HepG2 (cell line): ENCODE data around the gene PSMC3IP. TPM values are rescaled to one million over a fixed set of nuclear protein-coding genes. Genes with fewer than 3 reads are reported as not detected.
A peak's percentile ranks its signal among the peaks of the same experiment; 100 is the strongest.

ENCODE experiments used
- ATF7 ChIP-seq, 2 experiments: fragments of 450-650 bp in 1 of 2; sonication (generic) in 1 of 2; formaldehyde crosslinking in 1 of 2; IDR thresholded peaks; 2 replicates each; pipeline versions ENCODE4 v1.4.0 to v1.6.1; 2016 to 2020; ENCODE audit warnings: antibody characterized with exemption in 1 of 2, mild to moderate bottlenecking in 1 of 2, missing genetic modification reagents in 1 of 2
- DBP ChIP-seq: sonication (generic); formaldehyde crosslinking; IDR thresholded peaks from 2 replicates; pipeline ENCODE4 v1.4.0; 2020; ENCODE audit warnings: missing genetic modification reagents; ENCODE audit errors: not compliant biosample characterization
- GLI4 ChIP-seq: sonication (generic); formaldehyde crosslinking; IDR thresholded peaks from 2 replicates; pipeline ENCODE4 v1.5.1; 2020; ENCODE audit warnings: missing genetic modification reagents, mild to moderate bottlenecking, moderate library complexity, borderline replicate concordance
- HMGA1 ChIP-seq: sonication (generic); formaldehyde crosslinking; conservative IDR thresholded peaks from 2 replicates; pipeline ENCODE4 v1.4.0; 2020; ENCODE audit warnings: missing genetic modification reagents
- NR2F6 ChIP-seq, 2 experiments: IDR thresholded peaks; 2 replicates each; pipeline ENCODE4 v1.6.1; 2016; ENCODE audit warnings: antibody characterized with exemption in 1 of 2, mild to moderate bottlenecking in 1 of 2
- YEATS2 ChIP-seq: sonication (generic); formaldehyde crosslinking; IDR thresholded peaks from 2 replicates; pipeline ENCODE4 v1.4.0; 2020; ENCODE audit warnings: missing genetic modification reagents, borderline replicate concordance
- ZBTB7B ChIP-seq: sonication (generic); formaldehyde crosslinking; IDR thresholded peaks from 2 replicates; pipeline ENCODE4 v1.4.0; 2020; ENCODE audit warnings: missing genetic modification reagents
- ZFY ChIP-seq: sonication (generic); formaldehyde crosslinking; IDR thresholded peaks from 2 replicates; pipeline ENCODE4 v1.4.0; 2020; ENCODE audit warnings: missing genetic modification reagents
- ZNF256 ChIP-seq: sonication (generic); formaldehyde crosslinking; conservative IDR thresholded peaks from 2 replicates; pipeline ENCODE4 v1.4.0; 2020; ENCODE audit warnings: missing genetic modification reagents
- ZNF503 ChIP-seq: sonication (generic); formaldehyde crosslinking; IDR thresholded peaks from 2 replicates; pipeline ENCODE4 v1.4.0; 2020; ENCODE audit warnings: missing genetic modification reagents
- ZNF562 ChIP-seq: sonication (generic); formaldehyde crosslinking; IDR thresholded peaks from 2 replicates; pipeline ENCODE4 v1.8.0; 2022; ENCODE audit warnings: missing genetic modification reagents, borderline replicate concordance
- ZNF687 ChIP-seq: sonication (generic); formaldehyde crosslinking; IDR thresholded peaks from 2 replicates; pipeline ENCODE4 v1.5.1; 2020; ENCODE audit warnings: mild to moderate bottlenecking, missing genetic modification reagents, moderate library complexity
- ZNF792 ChIP-seq: IDR thresholded peaks from 2 replicates; pipeline ENCODE4 v1.6.1; 2016
- ZNF800 ChIP-seq: sonication (generic); formaldehyde crosslinking; IDR thresholded peaks from 2 replicates; pipeline ENCODE4 v1.4.0; 2020; ENCODE audit warnings: missing genetic modification reagents
- ZUFSP ChIP-seq: sonication (generic); formaldehyde crosslinking; IDR thresholded peaks from 2 replicates; pipeline ENCODE4 v1.9.0; 2021; ENCODE audit warnings: missing genetic modification reagents, mild to moderate bottlenecking, borderline replicate concordance
- polyA plus RNA-seq, 8 experiments: library from polyadenylated mRNA; depleted of rRNA in 3 of 8; stranded (reverse) in 7 of 8; unstranded in 1 of 8; fragments of >200 nt; fragmentation: Illumina TruSeq in 4 of 8; extraction: Trizol in 4 of 8; gene quantifications; 2 replicates each; pipeline versions ENCODE4 v1.2.1 to v1.2.3, GENCODE V29; 2011 to 2016; ENCODE audit warnings: low read depth in 4 of 8, missing spikeins in 1 of 8, mixed read lengths in 1 of 8; ENCODE audit not compliant: insufficient read depth in 1 of 8
- total RNA-seq, 5 experiments: library from RNA; depleted of rRNA; stranded (reverse); fragments of >200 nt; fragmentation: Illumina TruSeq; extraction: Trizol; gene quantifications; 2 replicates each; pipeline ENCODE4 v1.2.3, GENCODE V29; 2016; ENCODE audit warnings: low read depth in 1 of 5

Gene PSMC3IP
- total and polyA plus RNA-seq, 2 of the 13 experiments (the other 11 are each of a cell fraction or from before 2014, with no cell fraction given), result 6.5 to 22.4 TPM

GRCh38 chr17:42531455-42532354, 45.8 kb downstream of the PSMC3IP start (continued):
- 0 out of 2 replicates have a peak, but pooled peaks have one; percentile 40 for TF ChIP-seq ZNF503 (CRISPR knock-in tag)
- peak; percentile 52 for TF ChIP-seq DBP (CRISPR knock-in tag)
- no peak for TF ChIP-seq ZNF792 (CRISPR knock-in tag)
- 0 out of 2 replicates have a peak, but pooled peaks have one; percentile 11 for TF ChIP-seq YEATS2 (CRISPR knock-in tag)
- no peak for TF ChIP-seq ZUFSP
- 0 out of 2 replicates have a peak, but pooled peaks have one; percentile 33 for TF ChIP-seq GLI4 (CRISPR knock-in tag)
- TF ChIP-seq ZBTB7B, result peak; percentile 27; the same call in 1 of the 2 replicates
- peak; percentile 61; the same call in 1 of the 2 replicates for TF ChIP-seq ZFY (CRISPR knock-in tag)
- TF ChIP-seq ZNF256, result no peak
- TF ChIP-seq ZNF562 (CRISPR knock-in tag), result no peak
- peak; percentile 59; the same call in 1 of the 2 replicates for TF ChIP-seq NR2F6 (IDR thresholded peaks at IDR 0.05)
- TF ChIP-seq NR2F6 (CRISPR knock-in tag; IDR thresholded peaks at IDR 0.05), result peak; percentile 83
- TF ChIP-seq ZNF687, result peak; percentile 69
- no peak for TF ChIP-seq ATF7 (IDR thresholded peaks at IDR 0.05)
- no peak for TF ChIP-seq ATF7 (CRISPR knock-in tag; IDR thresholded peaks at IDR 0.05)
- no peak for TF ChIP-seq HMGA1 (CRISPR knock-in tag)
- TF ChIP-seq ZNF800 (CRISPR knock-in tag), result no peak; the same call in 1 of the 2 replicates
